ENCODE data around the gene MEGF6.

The MEGF6 gene

GRCh38 chr1:3500265-3500835 lies 111.0 kb downstream of the MEGF6 start:
- no peak for DNase-seq

GRCh38 chr1:3499611-3500010 lies 111.7 kb downstream of the MEGF6 start:
- DNase-seq: no peak

GRCh38 chr1:3498986-3499385 lies 112.3 kb downstream of the MEGF6 start:
- no peak for DNase-seq

GRCh38 chr1:3498246-3498930 lies 112.9 kb downstream of the MEGF6 start:
- no peak for DNase-seq

GRCh38 chr1:3497521-3497920 lies 113.8 kb downstream of the MEGF6 start:
- DNase-seq: no peak

- no peak for DNase-seq
Observed at GRCh38 chr1:3496916-3497315, 114.4 kb downstream of the MEGF6 start.

- no peak for DNase-seq
Observed at GRCh38 chr1:3495776-3496745, 115.2 kb downstream of the MEGF6 start.

GRCh38 chr1:3494321-3495308 lies 116.7 kb downstream of the MEGF6 start:
- DNase-seq: no peak

GRCh38 chr1:3492545-3493246 lies 118.6 kb downstream of the MEGF6 start:
- no peak for DNase-seq

GRCh38 chr1:3491291-3492246 lies 119.7 kb downstream of the MEGF6 start:
- DNase-seq: peak; percentile 86

GRCh38 chr1:3490046-3490745 lies 121.1 kb downstream of the MEGF6 start:
- no peak for DNase-seq

GRCh38 chr1:3488432-3488831 lies 122.9 kb downstream of the MEGF6 start:
- no peak for DNase-seq

- no peak for DNase-seq
Observed at GRCh38 chr1:3485016-3485415, 126.3 kb downstream of the MEGF6 start.

- peak; percentile 19 for DNase-seq
Observed at GRCh38 chr1:3483801-3484444, 127.4 kb downstream of the MEGF6 start.

- DNase-seq: no peak
Observed at GRCh38 chr1:3483380-3483779, 127.9 kb downstream of the MEGF6 start.

- DNase-seq: no peak
Observed at GRCh38 chr1:3482378-3482849, 128.9 kb downstream of the MEGF6 start.

- DNase-seq: no peak
Observed at GRCh38 chr1:3481836-3482375, 129.4 kb downstream of the MEGF6 start.

GRCh38 chr1:3481046-3481445 lies 130.3 kb downstream of the MEGF6 start:
- no peak for DNase-seq

GRCh38 chr1:3480369-3480719 lies 131.0 kb downstream of the MEGF6 start:
- DNase-seq: no peak
